K562 (cell line): ENCODE measurements around the gene ARMC6. TPM values are rescaled to one million over a fixed set of nuclear protein-coding genes. Genes with fewer than 3 reads are reported as not detected.

Experiments used
- ATAC-seq: fragments of 200-7000 bp; cut with Tn5 transposase; 3 replicates; pipeline ENCODE4 v1.9.1; 2020; ENCODE audit warnings: moderate library complexity
- BruUV-seq: library from RNA; stranded (reverse); fragments of 400-500 nt; replicated peaks from 2 replicates; lab custom pipeline; 2021; lab: Mats Ljungman, UMichigan
- CTCF ChIA-PET: fragments of 300-600 bp; formaldehyde crosslinking; extraction: SDS; loops from one replicate; lab custom pipeline; 2021; ENCODE audit warnings: low intra/inter-chr PET ratio; lab: Yijun Ruan, JAX
- POLR2A ChIA-PET: fragments of 300-600, 350-650 bp; sonication (Branson Sonifier 250); formaldehyde crosslinking; extraction: SDS; loops from one replicate; lab custom pipeline; 2021; ENCODE audit warnings: antibody characterized with exemption, inconsistent platforms; lab: Yijun Ruan, JAX
- DNase-seq, 4 experiments: peaks; one replicate each; pipeline versions ENCODE4 v3.0.0 to v3.0.0-alpha.2; 2011 to 2018; ENCODE audit warnings: low spot score in 3 of 4, mixed read lengths in 3 of 4; ENCODE audit errors: extremely low read depth in 1 of 4
- FAIRE-seq: peaks from 2 replicates; lab custom pipeline; 2011; peaks lifted over from hg19 to GRCh38; lab: Jason Lieb, UNC
- H2AFZ ChIP-seq: 2 replicates; pipeline ENCODE4 v1.6.0; 2011; ENCODE audit warnings: low read depth, low read length, control low read depth, inconsistent platforms
- H3K27ac ChIP-seq: fragments of 200-600 bp; 3 replicates; pipeline ENCODE4 v1.8.0; 2011; ENCODE audit warnings: low read depth, mild to moderate bottlenecking, control low read depth, inconsistent platforms, low read length, moderate library complexity, mixed read lengths; ENCODE audit errors: extremely low read depth
- H3K27me3 ChIP-seq, 2 experiments: fragments of 300-600 bp in 1 of 2; 2 replicates in 1 of 2; 3 replicates in 1 of 2; pipeline versions ENCODE4 v1.6.0 to v1.8.0; 2011; ENCODE audit warnings: inconsistent platforms in 2 of 2, low read length in 2 of 2, mild to moderate bottlenecking in 1 of 2, mixed read lengths in 1 of 2, moderate library complexity in 1 of 2; ENCODE audit not compliant: control insufficient read depth in 2 of 2, insufficient read depth in 2 of 2
- H3K36me3 ChIP-seq: fragments of 300-600 bp; 3 replicates; pipeline ENCODE4 v1.8.0; 2011; ENCODE audit warnings: mild to moderate bottlenecking, low read length, inconsistent platforms; ENCODE audit not compliant: control insufficient read depth, insufficient read depth
- H3K4me1 ChIP-seq, 2 experiments: fragments of 200-600 bp in 1 of 2; replicated peaks in 1 of 2; 2 replicates in 1 of 2; 3 replicates in 1 of 2; pipeline versions ENCODE4 v1.5.1 to v1.8.0; 2011; ENCODE audit warnings: inconsistent platforms in 2 of 2, low read length in 2 of 2, mild to moderate bottlenecking in 1 of 2, mixed read lengths in 1 of 2, moderate library complexity in 1 of 2; ENCODE audit not compliant: control insufficient read depth in 2 of 2, insufficient read depth in 2 of 2
- H3K4me2 ChIP-seq: 2 replicates; pipeline ENCODE4 v1.6.1; 2011; ENCODE audit warnings: low read length, control low read depth, inconsistent platforms, mixed read lengths; ENCODE audit not compliant: insufficient read depth
- H3K4me3 ChIP-seq: fragments of 200-600 bp; sonication (generic), shearing (Covaris generic); 2 replicates; pipeline ENCODE4 v1.5.1; 2016; ENCODE audit warnings: control low read depth, inconsistent platforms
- H3K79me2 ChIP-seq: fragments of 200-600 bp; 3 replicates; pipeline ENCODE4 v1.8.0; 2011; ENCODE audit warnings: low read length, inconsistent platforms; ENCODE audit not compliant: control insufficient read depth, insufficient read depth
- H3K9ac ChIP-seq, 2 experiments: 2 replicates each; pipeline versions ENCODE4 v1.6.0 to v1.6.1; 2011; ENCODE audit warnings: low read depth in 2 of 2, low read length in 2 of 2, control low read depth in 1 of 2, inconsistent platforms in 1 of 2, mild to moderate bottlenecking in 1 of 2, mixed read lengths in 1 of 2; ENCODE audit not compliant: insufficient read depth in 1 of 2
- H3K9me1 ChIP-seq: one replicate; pipeline ENCODE4 v1.6.0; 2011; ENCODE audit warnings: inconsistent platforms, mild to moderate bottlenecking, low read length, moderate library complexity; ENCODE audit not compliant: control insufficient read depth, insufficient read depth
- H3K9me3 ChIP-seq: replicated peaks from 2 replicates; pipeline ENCODE4 v1.5.1; 2011; ENCODE audit warnings: low read depth, low read length, inconsistent platforms; ENCODE audit not compliant: control insufficient read depth, insufficient read depth
- H4K20me1 ChIP-seq: replicated peaks from 2 replicates; pipeline ENCODE4 v1.6.1; 2011; ENCODE audit warnings: low read length, inconsistent platforms, mixed read lengths; ENCODE audit not compliant: control insufficient read depth, insufficient read depth
- BCOR ChIP-seq: fragments of 450-650 bp; IDR thresholded peaks from 2 replicates; pipeline ENCODE4 v1.6.1; 2016
- BRF1 ChIP-seq: IDR thresholded peaks from 3 replicates; pipeline ENCODE4 v1.6.1; 2011; ENCODE audit warnings: borderline replicate concordance, mild to moderate bottlenecking; ENCODE audit not compliant: insufficient read length; ENCODE audit errors: extremely low read depth
- CC2D1A ChIP-seq: fragments of 450-650 bp; IDR thresholded peaks from 2 replicates; pipeline ENCODE4 v1.6.1; 2017; ENCODE audit warnings: mild to moderate bottlenecking
- E2F6 ChIP-seq, 2 experiments: IDR thresholded peaks; 2 replicates each; pipeline ENCODE4 v1.6.1; 2011; ENCODE audit warnings: borderline replicate concordance in 1 of 2, control low read depth in 1 of 2, low read depth in 1 of 2, low read length in 1 of 2, mild to moderate bottlenecking in 1 of 2, mixed read lengths in 1 of 2, moderate library complexity in 1 of 2; ENCODE audit not compliant: insufficient read depth in 1 of 2, insufficient read length in 1 of 2, poor library complexity in 1 of 2, severe bottlenecking in 1 of 2; ENCODE audit errors: extremely low read depth in 1 of 2
- HDAC2 ChIP-seq: fragments of 450-650 bp; IDR thresholded peaks from 2 replicates; pipeline ENCODE4 v1.6.1; 2016; ENCODE audit warnings: mild to moderate bottlenecking
- HNRNPL ChIP-seq: fragments of 200-400 bp; formaldehyde crosslinking; IDR thresholded peaks from 2 replicates; pipeline ENCODE4 v1.6.1; 2017; ENCODE audit warnings: low read depth, mild to moderate bottlenecking, low read length
- HSF4 ChIP-seq: fragments of 250-450 bp; sonication (Bioruptor Pico); IDR thresholded peaks from 2 replicates; pipeline ENCODE4 v2.1.2; 2022; ENCODE audit warnings: mild to moderate bottlenecking, moderate library complexity, borderline replicate concordance
- LARP7 ChIP-seq: fragments of 450-650 bp; IDR thresholded peaks from 2 replicates; pipeline ENCODE4 v1.6.1; 2016
- MAFK ChIP-seq: IDR thresholded peaks from 2 replicates; pipeline ENCODE4 v1.6.1; 2011; ENCODE audit warnings: low read length, improper control_type of control experiment
- NFRKB ChIP-seq: fragments of 450-650 bp; IDR thresholded peaks from 2 replicates; pipeline ENCODE4 v1.6.1; 2016; ENCODE audit warnings: low read depth
- PATZ1 ChIP-seq: fragments of 250-450 bp; sonication (Bioruptor Pico); IDR thresholded peaks from 2 replicates; pipeline ENCODE4 v1.5.0; 2020; ENCODE audit warnings: mild to moderate bottlenecking, borderline replicate concordance
- POLR2A ChIP-seq: fragments of 450-650 bp; conservative IDR thresholded peaks from 2 replicates; pipeline ENCODE4 v1.6.1; 2016
- ZNF444 ChIP-seq: fragments of 250-450 bp; sonication (Bioruptor Pico); IDR thresholded peaks from 2 replicates; pipeline ENCODE4 v1.4.0; 2020; ENCODE audit warnings: mild to moderate bottlenecking, moderate library complexity
- WGBS: fragments of 100-300 bp; shearing (Covaris generic); methylation state at CpG from one replicate; pipeline ENCODE4 v1.1.6; 2016; ENCODE audit warnings: low coverage, mixed read lengths; ENCODE audit not compliant: insufficient coverage; ENCODE audit errors: missing lambda C conversion rate; 5-methylcytosine and 5-hydroxymethylcytosine counted together
- in situ Hi-C: fragments of 300-500 bp; cut with MboI; formaldehyde crosslinking; loops from 4 replicates; pipeline ENCODE4 v1.15.0; 2018; ENCODE audit warnings: inconsistent platforms, mixed read lengths
- intact Hi-C: fragments of 100-400 bp; cut with micrococcal nuclease; formaldehyde crosslinking; loops from 2 replicates; pipeline ENCODE4 v1.14.2; 2022
- polyA plus RNA-seq, 8 experiments: library from polyadenylated mRNA; depleted of rRNA in 4 of 8; stranded (reverse) in 5 of 8; unstranded in 3 of 8; fragments of >200 nt; fragmentation: Nextera tagmentation in 2 of 8; fragmentation: Illumina TruSeq in 1 of 8; extraction: Ambion mirVana in 2 of 8; extraction: Trizol in 1 of 8; gene quantifications; 2 replicates each; pipeline versions ENCODE4 v1.2.1 to v1.2.3, GENCODE V29; 2011 to 2014; ENCODE audit warnings: inconsistent platforms in 1 of 8, missing spikeins in 1 of 8
- total RNA-seq, 7 experiments: library from RNA; depleted of rRNA in 6 of 7; stranded (reverse); fragments of >200 nt in 6 of 7; fragmentation: Illumina TruSeq in 2 of 7; extraction: Trizol in 2 of 7; gene quantifications; 2 replicates each; pipeline versions ENCODE4 v1.2.1 to v1.2.3, GENCODE V29; 2011 to 2021; ENCODE audit warnings: low replicate concordance in 1 of 7
- TF ChIP-seq, protein P1 (sequence below): fragments of 450-650 bp; formaldehyde crosslinking; IDR thresholded peaks from 2 replicates; pipeline ENCODE4 v1.4.0; 2020; ENCODE audit warnings: mild to moderate bottlenecking, moderate library complexity
- TF ChIP-seq, protein P2 (sequence below): sonication (generic); formaldehyde crosslinking; IDR thresholded peaks from 2 replicates; pipeline ENCODE4 v1.8.0; 2022; ENCODE audit warnings: missing genetic modification reagents, mild to moderate bottlenecking, borderline replicate concordance
- TF ChIP-seq, protein P3 (sequence below): fragments of 450-650 bp; formaldehyde crosslinking; IDR thresholded peaks from 2 replicates; pipeline ENCODE4 v1.4.0; 2020; ENCODE audit warnings: mild to moderate bottlenecking

The ARMC6 gene
- total and polyA plus RNA-seq, 9 of the 15 experiments (the other 6 are each of a cell fraction or from before 2014, with no cell fraction given), result 2.1 to 93.4 (median 63.6) TPM

DNA sequence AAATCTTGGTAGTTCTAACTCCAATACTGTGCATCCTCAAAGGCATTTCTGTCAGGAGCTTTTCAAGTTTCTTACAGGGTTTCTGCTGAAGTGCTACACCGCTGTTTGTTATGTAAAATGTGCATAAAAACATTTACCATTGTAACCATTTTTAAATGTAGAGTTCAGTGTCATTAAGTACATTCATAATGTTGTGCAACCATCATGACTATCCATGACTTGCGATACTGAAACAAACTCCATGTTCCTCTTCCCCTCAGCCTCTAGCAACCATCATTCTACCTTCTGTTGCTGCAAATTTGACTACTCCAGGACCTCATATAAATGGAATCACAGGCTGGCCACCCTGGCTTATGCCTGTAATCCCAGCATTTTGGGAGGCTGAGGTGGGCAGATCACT lies 16.0 kb downstream of the ARMC6 start (continued):
- TF ChIP-seq, protein P1, sequence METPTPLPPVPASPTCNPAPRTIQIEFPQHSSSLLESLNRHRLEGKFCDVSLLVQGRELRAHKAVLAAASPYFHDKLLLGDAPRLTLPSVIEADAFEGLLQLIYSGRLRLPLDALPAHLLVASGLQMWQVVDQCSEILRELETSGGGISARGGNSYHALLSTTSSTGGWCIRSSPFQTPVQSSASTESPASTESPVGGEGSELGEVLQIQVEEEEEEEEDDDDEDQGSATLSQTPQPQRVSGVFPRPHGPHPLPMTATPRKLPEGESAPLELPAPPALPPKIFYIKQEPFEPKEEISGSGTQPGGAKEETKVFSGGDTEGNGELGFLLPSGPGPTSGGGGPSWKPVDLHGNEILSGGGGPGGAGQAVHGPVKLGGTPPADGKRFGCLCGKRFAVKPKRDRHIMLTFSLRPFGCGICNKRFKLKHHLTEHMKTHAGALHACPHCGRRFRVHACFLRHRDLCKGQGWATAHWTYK (CRISPR knock-in tag), result no peak
- TF ChIP-seq ZNF444 (CRISPR knock-in tag) (no peak), HSF4 (CRISPR knock-in tag) (no peak), POLR2A (0 out of 2 replicates have a peak, but pooled peaks have one; percentile 29), BCOR (no peak), BRF1 (no peak)
- TF ChIP-seq, protein P2, sequence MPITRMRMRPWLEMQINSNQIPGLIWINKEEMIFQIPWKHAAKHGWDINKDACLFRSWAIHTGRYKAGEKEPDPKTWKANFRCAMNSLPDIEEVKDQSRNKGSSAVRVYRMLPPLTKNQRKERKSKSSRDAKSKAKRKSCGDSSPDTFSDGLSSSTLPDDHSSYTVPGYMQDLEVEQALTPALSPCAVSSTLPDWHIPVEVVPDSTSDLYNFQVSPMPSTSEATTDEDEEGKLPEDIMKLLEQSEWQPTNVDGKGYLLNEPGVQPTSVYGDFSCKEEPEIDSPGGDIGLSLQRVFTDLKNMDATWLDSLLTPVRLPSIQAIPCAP (CRISPR knock-in tag), result no peak

DNA sequence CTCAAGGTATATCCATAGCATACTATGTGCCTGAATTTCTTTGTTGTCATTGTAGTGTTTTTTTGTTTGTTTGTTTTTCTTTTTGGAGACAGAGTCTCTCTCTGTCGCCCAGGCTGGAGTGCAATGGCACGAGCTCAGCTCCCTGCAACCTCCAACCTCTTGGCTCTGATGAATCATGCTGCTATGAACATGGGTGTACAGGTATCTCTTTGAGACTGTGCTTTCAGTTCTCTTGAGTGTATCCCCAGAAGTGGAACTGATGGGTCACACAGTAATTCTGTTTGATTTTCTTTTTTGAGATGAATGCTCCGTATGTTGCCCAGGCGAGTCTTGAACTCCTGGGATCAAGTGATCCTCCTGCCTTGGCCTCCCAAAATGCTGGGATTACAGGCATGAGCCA lies 16.7 kb downstream of the ARMC6 start:
- ChIA-PET CTCF (no interaction called here), POLR2A (interaction anchor here (0.6 to 2.7 kb wide), 3 partner anchors 10 to 852 kb away, joined by 3 to 11 read pairs (median 5); no protein-coding TSS in a partner anchor)
- no peak overlapping the region for H3K27ac ChIP-seq
- FAIRE-seq (no peak), ATAC-seq (no peak), DNase-seq (no peak)
- no peaks in the 10 kb centered on the region for H3K9me3 ChIP-seq
- in situ Hi-C loops, result no loop called here
- no TSS peak for BruUV-seq
- no peak overlapping the region for H3K4me2 ChIP-seq
- intact Hi-C loops, result loop anchor here (10.0 kb wide), 1 partner anchor 275 kb away; the partner anchor contains the start of genes MAU2 and SUGP1
- H3K27me3 ChIP-seq, result no peaks in the 10 kb centered on the region
- H3K4me3 ChIP-seq, result no peak overlapping the region
- H3K36me3 ChIP-seq, result peaks cover 74% of the 10 kb centered on the region
- peaks cover 0 to 23% of the 10 kb centered on the region in 2 experiments; a peak in 2 of 5 replicates for H3K4me1 ChIP-seq
- peaks cover 3% of the 10 kb centered on the region; the same call in 2 of the 3 replicates for H3K79me2 ChIP-seq
- H3K9ac ChIP-seq, result no peak overlapping the region
- H2AFZ ChIP-seq, result no peak overlapping the region
- 0 out of 2 replicates have a peak, but pooled peaks cover 4% of the 10 kb centered on the region for H4K20me1 ChIP-seq
- H3K9me1 ChIP-seq, result peaks cover 4% of the 10 kb centered on the region
- 92% methylated on average over 4 of the region's 4 CpGs for WGBS
- TF ChIP-seq CC2D1A (no peak), LARP7 (no peak), HNRNPL (no peak), NFRKB (no peak), PATZ1 (CRISPR knock-in tag) (no peak), MAFK (no peak), HDAC2 (no peak), E2F6 (IDR thresholded peaks at IDR 0.05; ENCODE audit: borderline replicate concordance in 1 of 2, extremely low read depth in 1 of 2, insufficient read depth in 1 of 2, insufficient read length in 1 of 2, low read depth in 1 of 2, low read length in 1 of 2, poor library complexity in 1 of 2, severe bottlenecking in 1 of 2) (no peak)
- TF ChIP-seq, protein P3, sequence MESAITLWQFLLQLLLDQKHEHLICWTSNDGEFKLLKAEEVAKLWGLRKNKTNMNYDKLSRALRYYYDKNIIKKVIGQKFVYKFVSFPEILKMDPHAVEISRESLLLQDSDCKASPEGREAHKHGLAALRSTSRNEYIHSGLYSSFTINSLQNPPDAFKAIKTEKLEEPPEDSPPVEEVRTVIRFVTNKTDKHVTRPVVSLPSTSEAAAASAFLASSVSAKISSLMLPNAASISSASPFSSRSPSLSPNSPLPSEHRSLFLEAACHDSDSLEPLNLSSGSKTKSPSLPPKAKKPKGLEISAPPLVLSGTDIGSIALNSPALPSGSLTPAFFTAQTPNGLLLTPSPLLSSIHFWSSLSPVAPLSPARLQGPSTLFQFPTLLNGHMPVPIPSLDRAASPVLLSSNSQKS, result no peak
